Panc1 (cell line): Measurements from ENCODE around the gene APOF. TPM values are rescaled to one million over a fixed set of nuclear protein-coding genes. Genes with fewer than 3 reads are reported as not detected.
A peak's percentile ranks its signal among the peaks of the same experiment; 100 is the strongest.

Experiments
- ATAC-seq: fragments of 200-7000 bp; cut with Tn5 transposase; 2 replicates; pipeline ENCODE4 v1.9.1; 2020; ENCODE audit warnings: mild to moderate bottlenecking, moderate library complexity
- BruUV-seq: library from RNA; stranded (reverse); fragments of 400-500 nt; replicated peaks from 2 replicates; lab custom pipeline; 2021; lab: Mats Ljungman, UMichigan
- CTCF ChIA-PET: fragments of 300-600 bp; sonication (Branson Sonifier 250); formaldehyde crosslinking; loops from one replicate; lab custom pipeline; 2022; ENCODE audit warnings: antibody characterized with exemption; lab: Charles Lee
- POLR2A ChIA-PET: fragments of 300-600 bp; sonication (Branson Sonifier 250); formaldehyde crosslinking; loops from one replicate; lab custom pipeline; 2022; ENCODE audit warnings: antibody characterized with exemption; lab: Charles Lee
- DNase-seq: peaks from one replicate; pipeline ENCODE4 v3.0.0-alpha.2; 2010; ENCODE audit warnings: low read depth, low spot score
- H3K27ac ChIP-seq: 2 replicates; pipeline ENCODE4 v1.5.1; 2011; ENCODE audit warnings: mild to moderate bottlenecking, low read length, inconsistent platforms
- H3K27me3 ChIP-seq: fragments of 200-500 bp; sonication (Bioruptor generic); 2 replicates; pipeline ENCODE4 v1.6.0; 2014; ENCODE audit warnings: low read length, inconsistent platforms; ENCODE audit not compliant: control insufficient read depth, insufficient read depth
- H3K36me3 ChIP-seq: fragments of 200-500 bp; sonication (Bioruptor generic); 2 replicates; pipeline ENCODE4 v1.5.1; 2014; ENCODE audit warnings: inconsistent platforms, mild to moderate bottlenecking, low read length, moderate library complexity; ENCODE audit not compliant: control insufficient read depth, insufficient read depth
- H3K4me1 ChIP-seq: 2 replicates; pipeline ENCODE4 v1.5.1; 2011; ENCODE audit warnings: inconsistent platforms, mild to moderate bottlenecking, low read length, moderate library complexity; ENCODE audit not compliant: control insufficient read depth, insufficient read depth
- H3K4me3 ChIP-seq, 2 experiments: 2 replicates each; pipeline ENCODE4 v1.5.1; 2011 to 2012; ENCODE audit warnings: low read depth in 2 of 2, low read length in 2 of 2, mild to moderate bottlenecking in 2 of 2, inconsistent platforms in 1 of 2, moderate library complexity in 1 of 2
- H3K9me3 ChIP-seq: fragments of 200-500 bp; sonication (Bioruptor generic); 2 replicates; pipeline ENCODE4 v1.5.1; 2014; ENCODE audit warnings: low read depth, mild to moderate bottlenecking, inconsistent platforms, low read length, moderate library complexity; ENCODE audit not compliant: control insufficient read depth, insufficient read depth
- POLR2AphosphoS5 ChIP-seq: IDR thresholded peaks from 2 replicates; pipeline ENCODE4 v1.6.1; 2012; ENCODE audit warnings: mild to moderate bottlenecking, low read depth, low read length, moderate library complexity
- SIN3A ChIP-seq: IDR thresholded peaks from 2 replicates; pipeline ENCODE4 v1.6.1; 2012; ENCODE audit warnings: low read depth, mild to moderate bottlenecking, low read length, moderate library complexity, borderline replicate concordance; ENCODE audit not compliant: insufficient read depth
- TCF7L2 ChIP-seq: IDR thresholded peaks from 2 replicates; pipeline ENCODE4 v1.6.1; 2011; ENCODE audit warnings: mild to moderate bottlenecking, low read depth, low read length, inconsistent platforms
- in situ Hi-C: cut with HindIII; loops from 2 replicates; pipeline ENCODE4 v1.10.0; 2016; ENCODE audit warnings: low sequenced_read_pairs, low pct_unique_long_range_greater_than_20kb
- intact Hi-C: fragments of 100-400 bp; cut with micrococcal nuclease; formaldehyde crosslinking; loops from one replicate; pipeline ENCODE4 v1.10.0; 2022; ENCODE audit not compliant: unreplicated experiment
- total RNA-seq: library from RNA; stranded (reverse); gene quantifications from one replicate; pipeline ENCODE4 v1.2.1, GENCODE V29; 2021; ENCODE audit not compliant: unreplicated experiment
- TF ChIP-seq, protein P1 (sequence below), 2 experiments: IDR thresholded peaks; 2 replicates each; pipeline ENCODE4 v1.6.1; 2011 to 2012; ENCODE audit warnings: low read depth in 2 of 2, control low read depth in 1 of 2, low read length in 1 of 2, mild to moderate bottlenecking in 1 of 2, moderate library complexity in 1 of 2; ENCODE audit not compliant: insufficient read depth in 1 of 2
- TF ChIP-seq, protein P2 (sequence below): fragments of 450-650 bp; IDR thresholded peaks from 2 replicates; pipeline ENCODE4 v1.5.1; 2017; ENCODE audit warnings: mild to moderate bottlenecking

The APOF gene
- total RNA-seq, 1 experiment from 2014 or later, result 0.10 TPM

DNA sequence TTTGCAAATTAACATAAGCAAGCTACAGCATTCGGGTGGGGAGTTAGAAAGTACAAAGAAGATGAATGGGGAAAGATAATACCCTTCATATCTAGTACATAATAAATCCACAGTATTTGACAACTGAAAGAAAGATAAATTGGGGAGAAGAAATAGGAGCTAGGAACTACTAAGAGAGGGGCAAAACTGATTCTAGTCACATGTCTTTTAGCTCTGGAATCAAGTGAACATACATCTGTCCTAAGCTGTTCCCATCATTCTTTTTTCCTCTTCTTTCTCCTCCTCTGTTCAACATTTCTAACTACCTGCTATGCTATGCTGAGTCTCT is 15.3 kb upstream of the APOF start:
- BruUV-seq, result no TSS peak
- no peak overlapping the region for H3K27ac ChIP-seq
- in situ Hi-C loops (no loop called here), intact Hi-C loops (no loop called here)
- H3K4me1 ChIP-seq, result no peaks in the 10 kb centered on the region
- DNase-seq (no peak), ATAC-seq (no peak)
- no peaks in the 10 kb centered on the region for H3K36me3 ChIP-seq
- ChIA-PET CTCF (no interaction called here), POLR2A (no interaction called here)
- TF ChIP-seq TCF7L2 (no peak), SIN3A (no peak), POLR2AphosphoS5 (no peak)
- TF ChIP-seq, protein P1, sequence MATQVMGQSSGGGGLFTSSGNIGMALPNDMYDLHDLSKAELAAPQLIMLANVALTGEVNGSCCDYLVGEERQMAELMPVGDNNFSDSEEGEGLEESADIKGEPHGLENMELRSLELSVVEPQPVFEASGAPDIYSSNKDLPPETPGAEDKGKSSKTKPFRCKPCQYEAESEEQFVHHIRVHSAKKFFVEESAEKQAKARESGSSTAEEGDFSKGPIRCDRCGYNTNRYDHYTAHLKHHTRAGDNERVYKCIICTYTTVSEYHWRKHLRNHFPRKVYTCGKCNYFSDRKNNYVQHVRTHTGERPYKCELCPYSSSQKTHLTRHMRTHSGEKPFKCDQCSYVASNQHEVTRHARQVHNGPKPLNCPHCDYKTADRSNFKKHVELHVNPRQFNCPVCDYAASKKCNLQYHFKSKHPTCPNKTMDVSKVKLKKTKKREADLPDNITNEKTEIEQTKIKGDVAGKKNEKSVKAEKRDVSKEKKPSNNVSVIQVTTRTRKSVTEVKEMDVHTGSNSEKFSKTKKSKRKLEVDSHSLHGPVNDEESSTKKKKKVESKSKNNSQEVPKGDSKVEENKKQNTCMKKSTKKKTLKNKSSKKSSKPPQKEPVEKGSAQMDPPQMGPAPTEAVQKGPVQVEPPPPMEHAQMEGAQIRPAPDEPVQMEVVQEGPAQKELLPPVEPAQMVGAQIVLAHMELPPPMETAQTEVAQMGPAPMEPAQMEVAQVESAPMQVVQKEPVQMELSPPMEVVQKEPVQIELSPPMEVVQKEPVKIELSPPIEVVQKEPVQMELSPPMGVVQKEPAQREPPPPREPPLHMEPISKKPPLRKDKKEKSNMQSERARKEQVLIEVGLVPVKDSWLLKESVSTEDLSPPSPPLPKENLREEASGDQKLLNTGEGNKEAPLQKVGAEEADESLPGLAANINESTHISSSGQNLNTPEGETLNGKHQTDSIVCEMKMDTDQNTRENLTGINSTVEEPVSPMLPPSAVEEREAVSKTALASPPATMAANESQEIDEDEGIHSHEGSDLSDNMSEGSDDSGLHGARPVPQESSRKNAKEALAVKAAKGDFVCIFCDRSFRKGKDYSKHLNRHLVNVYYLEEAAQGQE (IDR thresholded peaks at IDR 0.05; ENCODE audit: insufficient read depth in 1 of 2, low read depth in 2 of 2, low read length in 1 of 2), result no peak
- TF ChIP-seq, protein P2, sequence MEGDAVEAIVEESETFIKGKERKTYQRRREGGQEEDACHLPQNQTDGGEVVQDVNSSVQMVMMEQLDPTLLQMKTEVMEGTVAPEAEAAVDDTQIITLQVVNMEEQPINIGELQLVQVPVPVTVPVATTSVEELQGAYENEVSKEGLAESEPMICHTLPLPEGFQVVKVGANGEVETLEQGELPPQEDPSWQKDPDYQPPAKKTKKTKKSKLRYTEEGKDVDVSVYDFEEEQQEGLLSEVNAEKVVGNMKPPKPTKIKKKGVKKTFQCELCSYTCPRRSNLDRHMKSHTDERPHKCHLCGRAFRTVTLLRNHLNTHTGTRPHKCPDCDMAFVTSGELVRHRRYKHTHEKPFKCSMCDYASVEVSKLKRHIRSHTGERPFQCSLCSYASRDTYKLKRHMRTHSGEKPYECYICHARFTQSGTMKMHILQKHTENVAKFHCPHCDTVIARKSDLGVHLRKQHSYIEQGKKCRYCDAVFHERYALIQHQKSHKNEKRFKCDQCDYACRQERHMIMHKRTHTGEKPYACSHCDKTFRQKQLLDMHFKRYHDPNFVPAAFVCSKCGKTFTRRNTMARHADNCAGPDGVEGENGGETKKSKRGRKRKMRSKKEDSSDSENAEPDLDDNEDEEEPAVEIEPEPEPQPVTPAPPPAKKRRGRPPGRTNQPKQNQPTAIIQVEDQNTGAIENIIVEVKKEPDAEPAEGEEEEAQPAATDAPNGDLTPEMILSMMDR, result no peak
- no peaks in the 10 kb centered on the region for H3K9me3 ChIP-seq
- no peaks in the 10 kb centered on the region for H3K27me3 ChIP-seq
- H3K4me3 ChIP-seq, result no peak overlapping the region

DNA sequence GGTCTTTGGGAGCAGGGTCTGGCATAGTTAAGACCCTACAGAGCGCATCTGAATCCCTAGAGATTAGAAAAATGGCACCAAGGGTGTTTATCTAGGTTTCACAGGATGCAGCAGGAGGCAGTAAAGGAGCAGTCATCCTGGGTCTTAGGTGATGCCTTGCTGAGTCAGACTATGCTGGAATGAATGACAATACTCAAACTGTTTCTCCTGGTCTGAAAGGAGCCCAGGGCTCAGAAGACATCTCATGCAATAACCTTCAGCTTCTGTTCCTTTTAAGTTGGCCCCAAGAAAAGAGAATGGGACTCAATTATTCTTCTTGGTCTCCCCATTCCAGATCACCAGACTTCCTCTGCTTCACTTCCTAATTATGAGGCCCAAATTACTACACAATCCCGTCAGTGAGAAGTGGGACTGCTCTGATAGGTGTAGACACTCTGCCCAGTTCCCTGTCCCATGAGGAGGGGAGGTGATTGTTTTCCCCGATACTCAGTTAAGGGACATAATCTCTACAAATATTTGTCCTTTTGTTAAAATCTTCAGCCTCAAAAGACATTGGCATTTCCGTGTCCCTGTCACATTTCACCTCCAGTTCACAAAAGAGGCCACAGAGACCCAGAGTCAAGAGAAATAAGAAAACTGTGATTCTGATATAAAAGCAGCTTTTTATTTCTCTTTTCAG is 14.8 kb upstream of the APOF start:
- DNase-seq, result no peak
- Histone ChIP-seq H3K9me3 (no peaks in the 10 kb centered on the region), H3K4me3 (no peak overlapping the region), H3K27ac (no peak overlapping the region), H3K27me3 (no peaks in the 10 kb centered on the region), H3K4me1 (no peaks in the 10 kb centered on the region), H3K36me3 (no peaks in the 10 kb centered on the region)
- ChIA-PET POLR2A (no interaction called here), CTCF (no interaction called here)
- TF ChIP-seq, protein P2, result no peak
- TF ChIP-seq, protein P1 (IDR thresholded peaks at IDR 0.05; ENCODE audit: insufficient read depth in 1 of 2, low read depth in 2 of 2, low read length in 1 of 2), result no peak
- TF ChIP-seq POLR2AphosphoS5 (no peak), TCF7L2 (no peak), SIN3A (no peak)
- peak; percentile 90 for ATAC-seq
- in situ Hi-C loops (no loop called here), intact Hi-C loops (no loop called here)
- no TSS peak for BruUV-seq
